ENCODE data around the gene KEAP1.
"Not testable (repeated sequence)": the region's sequence is repeated elsewhere in the genome, so short reads cannot be mapped to it uniquely, and the experiment has no call there.

Gene KEAP1

DNA sequence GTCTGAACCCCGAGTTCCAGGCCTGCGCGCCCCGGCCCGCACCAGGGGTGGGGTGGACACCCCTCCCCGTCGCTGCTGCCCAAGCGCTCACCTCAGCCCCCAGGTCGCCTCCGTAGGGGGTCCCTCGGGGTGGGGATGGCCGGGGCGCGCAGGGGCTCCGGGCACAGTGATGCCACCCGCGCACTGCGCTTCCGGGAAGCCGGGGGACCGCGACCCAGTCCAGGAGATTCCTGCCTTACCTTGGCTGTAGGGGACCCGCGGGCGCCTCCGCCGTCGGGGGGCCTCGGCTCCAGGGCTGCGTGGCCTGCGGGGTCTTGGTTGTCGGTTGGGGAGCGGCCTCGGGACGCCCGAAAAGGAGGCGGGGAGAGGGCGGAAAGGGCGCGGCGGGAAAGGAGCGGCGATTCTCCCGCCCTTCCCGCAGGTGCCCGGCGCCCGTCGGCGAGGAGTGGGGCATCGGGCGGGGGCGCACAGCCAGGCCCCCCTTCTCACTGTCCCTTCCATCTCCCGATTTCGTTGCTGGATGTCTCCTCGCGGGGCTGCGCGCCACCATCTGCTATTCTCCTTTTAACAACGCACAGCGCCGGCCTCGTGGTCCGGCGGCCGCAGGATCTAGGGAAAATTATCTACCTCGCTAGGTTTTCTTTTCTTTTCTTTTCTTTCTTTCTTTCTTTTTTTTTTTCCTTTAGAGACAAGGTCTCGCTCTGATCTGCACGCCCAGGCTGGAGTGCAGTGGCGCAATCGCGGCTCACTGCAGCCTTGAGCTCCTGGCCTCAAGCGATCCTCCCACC, at the start of gene KEAP1:
Gene KEAP1, minus strand, starts transcription at position 355 of the 788 bp plus-strand sequence. CDS start 3,323 bp downstream, outside the sequence.
- DNase-seq (ENCODE audit: low read depth in 1 of 2, low spot score in 1 of 2), result no peak

- no peak for DNase-seq (ENCODE audit: low read depth in 1 of 2, low spot score in 1 of 2)
These were observed 49.4 kb upstream of the KEAP1 start for GRCh38 chr19:10552510-10553053.

DNA sequence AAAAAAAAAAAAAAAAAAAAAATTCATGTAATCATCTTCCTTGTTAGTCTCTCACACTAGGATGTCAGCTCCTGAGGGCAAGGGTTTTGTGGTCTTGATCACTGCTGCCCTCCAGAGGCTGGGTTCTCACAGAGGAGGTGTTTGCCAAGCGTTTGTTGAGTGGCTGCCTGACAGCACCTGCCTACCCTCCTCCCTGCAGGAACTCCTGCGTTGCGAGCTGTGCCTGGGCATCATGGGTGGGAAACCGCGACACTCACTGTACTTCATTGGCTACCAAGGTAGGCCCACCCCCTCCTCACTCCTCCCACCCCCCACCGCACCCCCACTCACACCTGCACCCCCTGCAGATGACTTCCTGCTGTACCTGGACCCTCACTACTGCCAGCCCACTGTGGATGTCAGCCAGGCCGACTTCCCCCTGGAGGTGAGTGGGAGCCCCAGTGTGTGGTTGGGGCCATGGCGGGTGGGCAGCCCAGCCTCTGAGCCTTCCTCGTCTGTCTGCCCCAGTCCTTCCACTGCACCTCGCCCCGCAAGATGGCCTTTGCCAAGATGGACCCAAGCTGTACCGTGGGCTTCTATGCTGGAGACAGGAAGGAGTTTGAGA, 48.6 kb upstream of the KEAP1 start:
- DNase-seq (ENCODE audit: low read depth in 1 of 2, low spot score in 1 of 2), result no peak

DNA sequence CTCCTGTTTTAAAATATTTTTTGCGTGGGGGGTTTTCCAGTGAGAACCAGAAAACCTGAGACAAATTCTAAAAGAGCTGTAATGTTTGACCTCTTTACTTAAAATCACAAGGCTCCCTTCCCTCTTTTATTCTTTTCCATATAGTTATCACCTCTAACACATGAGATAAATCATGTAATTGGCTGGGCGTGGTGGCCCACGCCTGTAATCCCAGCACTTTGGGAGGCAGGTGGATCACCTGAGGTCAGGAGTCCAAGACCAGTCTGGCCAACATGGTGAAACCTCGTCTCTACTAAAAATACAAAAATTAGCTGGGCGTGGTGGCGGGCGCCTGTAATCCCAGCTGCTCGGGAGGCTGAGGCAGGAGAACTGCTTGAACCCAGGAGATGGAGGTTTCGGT, 47.9 kb upstream of the KEAP1 start:
- DNase-seq (ENCODE audit: low read depth in 1 of 2, low spot score in 1 of 2), result not testable (repeated sequence)

- no peak for DNase-seq (ENCODE audit: low read depth in 1 of 2, low spot score in 1 of 2)
These were observed 47.2 kb upstream of the KEAP1 start for GRCh38 chr19:10550336-10550735.

GRCh38 chr19:10549733-10550132, 46.6 kb upstream of the KEAP1 start:
- no peak for DNase-seq (ENCODE audit: low read depth in 1 of 2, low spot score in 1 of 2)

- no peak for DNase-seq (ENCODE audit: low read depth in 1 of 2, low spot score in 1 of 2)
These were observed 45.7 kb upstream of the KEAP1 start for GRCh38 chr19:10548746-10549276.

DNA sequence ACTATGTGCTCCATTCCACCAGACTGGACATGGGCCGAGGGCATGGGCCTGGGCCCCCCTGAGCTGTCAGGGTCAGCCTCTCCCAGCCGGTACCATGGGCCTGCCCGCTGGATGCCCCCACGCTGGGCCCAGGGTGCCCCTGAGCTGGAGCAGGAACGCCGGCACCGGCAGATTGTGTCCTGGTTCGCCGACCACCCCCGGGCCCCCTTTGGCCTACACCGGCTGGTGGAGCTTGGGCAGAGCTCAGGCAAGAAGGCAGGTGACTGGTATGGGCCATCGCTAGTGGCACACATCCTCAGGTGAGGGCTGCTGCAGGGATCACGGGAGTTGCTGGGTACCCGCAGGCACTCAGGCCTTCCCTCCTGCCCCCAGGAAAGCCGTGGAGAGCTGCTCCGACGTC, 43.7 kb upstream of the KEAP1 start:
- DNase-seq (ENCODE audit: low read depth in 1 of 2, low spot score in 1 of 2), result no peak

DNA sequence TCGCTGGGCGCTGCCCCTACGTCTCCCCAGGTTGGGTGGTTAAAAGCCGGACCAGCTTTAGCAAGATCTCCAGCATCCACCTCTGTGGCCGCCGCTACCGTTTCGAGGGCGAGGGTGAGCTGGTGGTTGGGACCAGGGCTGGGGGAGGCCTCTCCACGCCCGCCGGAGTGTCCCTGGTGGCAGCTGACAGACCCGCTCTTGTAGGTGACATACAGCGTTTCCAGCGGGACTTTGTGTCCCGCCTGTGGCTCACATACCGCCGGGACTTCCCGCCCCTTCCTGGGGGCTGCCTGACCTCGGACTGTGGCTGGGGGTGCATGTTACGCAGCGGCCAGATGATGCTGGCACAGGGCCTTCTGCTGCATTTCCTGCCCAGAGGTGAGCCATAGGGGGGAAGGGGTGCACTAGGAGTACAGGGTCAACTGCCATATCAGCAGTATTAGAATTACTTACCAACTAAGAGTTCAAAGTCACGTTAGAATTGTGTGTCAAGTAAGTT, 41.6 kb upstream of the KEAP1 start:
- no peak for DNase-seq (ENCODE audit: low read depth in 1 of 2, low spot score in 1 of 2)

DNA sequence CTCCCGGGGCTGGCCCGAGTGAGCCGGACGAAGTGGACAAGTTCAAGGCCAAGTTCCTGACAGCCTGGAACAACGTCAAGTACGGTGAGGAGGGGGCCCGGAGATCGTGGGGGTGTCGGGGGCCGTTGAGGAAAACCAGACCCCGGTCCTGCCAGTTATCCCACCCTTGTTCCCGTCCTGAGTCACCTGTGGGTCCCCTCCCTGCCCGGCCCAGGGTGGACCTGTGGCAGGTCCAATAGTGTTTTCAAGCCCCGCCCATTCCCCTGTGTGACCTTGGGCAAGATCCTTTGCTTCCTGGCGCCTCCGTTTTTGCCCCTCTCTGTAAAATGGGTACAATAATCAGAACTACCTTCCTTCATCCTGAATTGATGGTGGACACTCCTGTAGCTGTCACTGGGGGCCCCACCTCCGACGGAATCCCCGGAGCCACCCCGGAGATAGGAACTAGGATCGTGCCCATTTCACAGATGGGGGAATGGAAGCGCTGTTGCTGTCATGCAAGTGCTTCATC, 41.1 kb upstream of the KEAP1 start:
- DNase-seq (ENCODE audit: low read depth in 1 of 2, low spot score in 1 of 2), result no peak

GRCh38 chr19:10543420-10544241, 40.5 kb upstream of the KEAP1 start, which contains the start of gene ATG4D:
TSS of gene ATG4D (plus strand) at chr19:10543904. CDS start at chr19:10544091, 187 bp downstream.
- DNase-seq (ENCODE audit: low read depth in 1 of 2, low spot score in 1 of 2), result peak; percentile 68 to 73

- no peak for DNase-seq (ENCODE audit: low read depth in 1 of 2, low spot score in 1 of 2)
These were observed 39.9 kb upstream of the KEAP1 start for GRCh38 chr19:10543059-10543419.

- DNase-seq (ENCODE audit: low read depth in 1 of 2, low spot score in 1 of 2), result not testable (repeated sequence)
These were observed 35.9 kb upstream of the KEAP1 start for GRCh38 chr19:10539016-10539415.

GRCh38 chr19:10538204-10538983, 35.2 kb upstream of the KEAP1 start:
- no peak for DNase-seq (ENCODE audit: low read depth in 1 of 2, low spot score in 1 of 2)

GRCh38 chr19:10537668-10538067, 34.5 kb upstream of the KEAP1 start:
- no peak for DNase-seq (ENCODE audit: low read depth in 1 of 2, low spot score in 1 of 2)

GRCh38 chr19:10535613-10536012, 32.5 kb upstream of the KEAP1 start:
- DNase-seq (ENCODE audit: low read depth in 1 of 2, low spot score in 1 of 2), result no peak

DNA sequence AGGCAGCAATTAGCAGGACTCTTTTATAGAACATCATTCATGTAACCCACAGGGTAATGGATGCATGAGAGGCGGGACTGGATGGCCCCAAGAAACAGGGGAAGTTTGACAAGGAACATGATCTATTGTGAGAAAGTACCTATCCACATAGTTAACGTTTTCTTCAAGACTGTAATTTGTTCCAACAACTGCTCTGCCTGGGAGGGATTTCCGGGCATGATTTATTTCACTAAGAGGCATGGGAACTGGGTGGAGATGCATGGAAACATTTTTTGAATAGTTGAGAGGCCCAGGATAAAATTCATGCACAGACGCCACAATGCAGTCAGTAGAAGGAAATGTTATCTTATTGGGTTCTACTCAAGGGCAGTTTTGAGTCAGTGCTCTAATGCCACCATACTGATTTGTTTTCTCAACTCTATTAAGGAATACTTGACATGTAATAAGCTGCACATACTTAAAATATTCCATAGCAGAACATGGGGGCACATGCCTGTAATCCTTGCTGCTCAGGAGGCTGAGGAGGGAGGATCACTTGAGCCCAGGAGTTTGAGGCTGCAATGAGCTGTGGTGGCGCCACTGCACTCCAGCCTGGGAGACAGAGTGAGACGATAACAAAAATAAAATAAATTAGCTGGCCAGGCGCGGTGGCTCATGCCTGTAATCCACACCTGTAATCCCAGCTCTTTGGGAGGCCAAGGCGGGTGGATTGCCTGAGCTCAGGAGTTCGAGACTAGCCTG, 30.7 kb upstream of the KEAP1 start:
- DNase-seq (ENCODE audit: low read depth in 1 of 2, low spot score in 1 of 2), result no peak

DNA sequence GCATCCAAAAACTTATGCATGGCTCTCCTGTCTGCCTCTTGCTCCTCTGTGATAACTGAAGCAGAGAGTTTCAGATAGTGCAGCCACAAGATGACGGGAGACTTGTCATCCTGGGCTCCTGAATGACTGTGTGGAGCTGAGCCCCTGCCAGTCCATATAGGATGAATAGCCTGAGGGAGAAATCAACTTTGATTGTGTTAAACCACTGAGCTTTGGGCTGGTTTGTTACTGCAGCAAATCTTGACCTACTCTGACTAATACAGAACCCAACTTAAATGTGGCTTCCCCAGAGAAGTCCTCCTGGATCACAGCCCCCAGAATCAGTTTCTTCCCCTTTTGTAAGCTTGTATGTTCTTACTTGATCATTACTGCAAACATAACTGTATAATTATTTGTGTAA, 29.3 kb upstream of the KEAP1 start:
- no peak for DNase-seq (ENCODE audit: low read depth in 1 of 2, low spot score in 1 of 2)

DNA sequence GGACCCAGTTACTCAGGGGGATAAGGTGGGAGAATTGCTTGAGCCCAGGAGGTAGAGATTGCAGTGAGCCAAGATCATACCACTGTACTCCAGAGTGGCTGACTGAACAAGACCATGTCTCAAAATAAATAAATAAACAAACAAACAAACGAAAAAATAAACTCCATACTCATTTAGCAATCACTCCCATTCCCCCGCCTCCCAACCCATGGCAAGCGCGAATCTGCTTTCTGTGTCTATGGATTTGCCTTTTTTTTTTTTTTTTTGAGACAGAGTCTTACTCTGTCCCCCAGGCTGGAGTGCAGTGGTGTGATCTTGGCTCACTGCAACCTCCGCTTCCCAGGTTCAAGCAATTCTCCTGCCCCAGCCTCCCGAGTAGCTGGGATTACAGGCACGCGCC, 23.7 kb upstream of the KEAP1 start:
- not testable (repeated sequence) for DNase-seq (ENCODE audit: low read depth in 1 of 2, low spot score in 1 of 2)
